SU-DHL-6 (cell line): Measurements from ENCODE around the gene ZBTB45.

ENCODE experiments used
- H2AFZ ChIP-seq: fragments of 200-600 bp; sonication (generic); 2 replicates; pipeline ENCODE4 v1.6.1; 2014; ENCODE audit warnings: low read depth, mild to moderate bottlenecking, moderate library complexity, mixed read lengths, antibody characterized with exemption, low read length; ENCODE audit not compliant: severe bottlenecking
- H3F3A ChIP-seq: fragments of 200-600 bp; shearing (Covaris generic); 2 replicates; pipeline ENCODE4 v1.6.0; 2016; ENCODE audit warnings: antibody characterized with exemption, mild to moderate bottlenecking; ENCODE audit not compliant: insufficient read depth
- H3K27ac ChIP-seq: fragments of 200-600 bp; sonication (generic); 2 replicates; pipeline ENCODE4 v1.5.1; 2016; ENCODE audit warnings: low read depth, mild to moderate bottlenecking, low read length, moderate library complexity, mixed read lengths
- H3K27me3 ChIP-seq: fragments of 200-600 bp; sonication (generic), shearing (Covaris generic); 2 replicates; pipeline ENCODE4 v1.6.0; 2014; ENCODE audit warnings: mild to moderate bottlenecking, low read length
- H3K36me3 ChIP-seq: fragments of 200-600 bp; sonication (generic); 2 replicates; pipeline ENCODE4 v1.6.1; 2014; ENCODE audit warnings: mild to moderate bottlenecking, low read length, mixed read lengths
- H3K4me2 ChIP-seq: fragments of 300-600, 200-600 bp; shearing (Covaris generic), sonication (generic); 2 replicates; pipeline ENCODE4 v1.6.0; 2014; ENCODE audit warnings: low read length, low read depth, mild to moderate bottlenecking; ENCODE audit not compliant: poor library complexity, severe bottlenecking
- H3K4me3 ChIP-seq: fragments of 200-600 bp; sonication (generic); 2 replicates; pipeline ENCODE4 v1.5.1; 2014; ENCODE audit warnings: antibody characterized with exemption, low read length, mild to moderate bottlenecking, mixed read lengths; ENCODE audit not compliant: insufficient read depth, poor library complexity, severe bottlenecking
- H3K79me2 ChIP-seq: fragments of 200-600 bp; sonication (generic); 2 replicates; pipeline ENCODE4 v1.6.1; 2014; ENCODE audit warnings: mild to moderate bottlenecking, low read length, moderate library complexity; ENCODE audit not compliant: insufficient read depth
- H3K9ac ChIP-seq: fragments of 200-600 bp; sonication (generic); 2 replicates; pipeline ENCODE4 v1.7.0; 2014; ENCODE audit warnings: mild to moderate bottlenecking, low read length
- H3K9me2 ChIP-seq: fragments of 200-600 bp; sonication (generic); replicated peaks from 2 replicates; pipeline ENCODE4 v1.6.1; 2014; ENCODE audit warnings: low read length; ENCODE audit not compliant: insufficient read depth
- H3K9me3 ChIP-seq: fragments of 200-600 bp; sonication (generic); 2 replicates; pipeline ENCODE4 v1.6.1; 2014; ENCODE audit warnings: low read length, mixed read lengths; ENCODE audit not compliant: insufficient read depth
- H4K20me1 ChIP-seq: fragments of 200-600 bp; sonication (generic); 2 replicates; pipeline ENCODE4 v1.6.1; 2014; ENCODE audit warnings: low read depth, mild to moderate bottlenecking, antibody characterized with exemption, low read length, moderate library complexity, mixed read lengths
- CTCF ChIP-seq: fragments of 200-600 bp; sonication (generic); IDR thresholded peaks from one replicate; pipeline ENCODE4 v1.5.1; 2017; ENCODE audit warnings: antibody characterized with exemption, mild to moderate bottlenecking, low read length, moderate library complexity; ENCODE audit not compliant: insufficient read depth, poor library complexity, severe bottlenecking
- EZH2phosphoT487 ChIP-seq: fragments of 200-600 bp; sonication (generic), shearing (Covaris generic); conservative IDR thresholded peaks from 2 replicates; pipeline ENCODE4 v1.6.1; 2018; ENCODE audit warnings: mild to moderate bottlenecking, antibody characterized with exemption, low read length, moderate library complexity, mixed read lengths

ZBTB45 gene

GRCh38 chr19:58531034-58531840 lies 11.6 kb upstream of the ZBTB45 start:
- H3F3A ChIP-seq, result no peaks in the 10 kb centered on the region
- no peaks in the 10 kb centered on the region for H4K20me1 ChIP-seq
- no peaks in the 10 kb centered on the region for H3K9me3 ChIP-seq
- no peak overlapping the region for H3K9ac ChIP-seq
- H3K36me3 ChIP-seq, result no peaks in the 10 kb centered on the region
- H3K27me3 ChIP-seq, result no peaks in the 10 kb centered on the region
- no peak overlapping the region for H3K4me2 ChIP-seq
- H3K79me2 ChIP-seq, result no peaks in the 10 kb centered on the region
- H3K27ac ChIP-seq, result no peak overlapping the region
- no peak overlapping the region for H3K4me3 ChIP-seq
- no peak for TF ChIP-seq EZH2phosphoT487
- no peak for TF ChIP-seq CTCF
- H3K9me2 ChIP-seq, result no peaks in the 10 kb centered on the region
- H2AFZ ChIP-seq, result no peak overlapping the region

DNA sequence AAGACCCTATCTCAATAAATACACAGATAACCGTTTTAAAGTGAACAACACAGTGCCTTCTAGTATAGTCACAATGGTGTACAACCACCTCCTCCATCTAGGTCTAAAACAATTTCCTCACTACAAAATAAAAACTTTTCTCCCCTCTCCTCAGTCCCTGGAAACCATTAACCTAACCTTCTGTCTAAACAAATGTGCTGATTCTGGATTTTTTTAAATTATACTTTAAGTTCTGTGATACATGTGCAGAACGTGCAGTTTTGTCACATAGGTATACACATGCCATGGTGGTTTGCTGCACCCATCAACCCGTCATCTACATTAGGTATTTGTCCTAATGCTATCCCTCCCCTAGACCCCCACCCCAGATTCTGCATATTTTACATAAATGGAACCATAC lies 9.8 kb upstream of the ZBTB45 start:
- H3K9me3 ChIP-seq, result no peaks in the 10 kb centered on the region
- no peak overlapping the region for H3K4me2 ChIP-seq
- H3K27ac ChIP-seq, result no peak overlapping the region
- no peak overlapping the region for H3K9ac ChIP-seq
- H4K20me1 ChIP-seq, result no peaks in the 10 kb centered on the region
- no peak overlapping the region for H2AFZ ChIP-seq
- no peak overlapping the region for H3K4me3 ChIP-seq
- H3K36me3 ChIP-seq, result no peaks in the 10 kb centered on the region
- H3K9me2 ChIP-seq, result no peaks in the 10 kb centered on the region
- H3K27me3 ChIP-seq, result no peaks in the 10 kb centered on the region
- TF ChIP-seq EZH2phosphoT487, result no peak
- TF ChIP-seq CTCF, result no peak
- H3F3A ChIP-seq, result no peaks in the 10 kb centered on the region
- no peaks in the 10 kb centered on the region for H3K79me2 ChIP-seq

GRCh38 chr19:58522709-58523108 lies 3.1 kb upstream of the ZBTB45 start:
- Histone ChIP-seq H3F3A (peaks cover 16% of the 10 kb centered on the region), H3K79me2 (peaks cover 7% of the 10 kb centered on the region; the same call in 1 of the 2 replicates), H3K36me3 (no peaks in the 10 kb centered on the region), H3K9ac (no peak overlapping the region), H3K9me3 (no peaks in the 10 kb centered on the region), H3K4me2 (no peak overlapping the region), H2AFZ (no peak overlapping the region), H3K27me3 (no peaks in the 10 kb centered on the region), H3K4me3 (no peak overlapping the region), H3K27ac (no peak overlapping the region), H4K20me1 (no peaks in the 10 kb centered on the region), H3K9me2 (no peaks in the 10 kb centered on the region)
- TF ChIP-seq EZH2phosphoT487 (no peak), CTCF (no peak)
